Liver (tissue), 9 donors: ENCODE measurements around the gene CHIT1. TPM values are rescaled to one million over a fixed set of nuclear protein-coding genes. Genes with fewer than 3 reads are reported as not detected.

Experiments
- DNase-seq: peaks from one replicate; pipeline ENCODE4 v3.0.0-alpha.2; 2017; ENCODE audit warnings: low spot score
- H3K27ac ChIP-seq, 2 donors: one replicate each; pipeline ENCODE4 v1.7.0; 2013; ENCODE audit warnings: inconsistent platforms in 2 of 2, low read length in 2 of 2, control low read depth in 1 of 2, low read depth in 1 of 2, mild to moderate bottlenecking in 1 of 2
- H3K27me3 ChIP-seq, 4 donors: one replicate each; pipeline versions ENCODE4 v1.6.1 to v1.7.0; 2013; ENCODE audit warnings: low read length in 3 of 4, inconsistent platforms in 1 of 4, mild to moderate bottlenecking in 1 of 4, moderate library complexity in 1 of 4; ENCODE audit not compliant: control insufficient read depth in 4 of 4, insufficient read depth in 4 of 4
- H3K36me3 ChIP-seq, 4 donors: one replicate each; pipeline versions ENCODE4 v1.6.1 to v1.7.0; 2013; ENCODE audit warnings: low read length in 3 of 4, mild to moderate bottlenecking in 3 of 4, low read depth in 1 of 4, moderate library complexity in 1 of 4; ENCODE audit not compliant: control insufficient read depth in 4 of 4, insufficient read depth in 3 of 4
- H3K4me1 ChIP-seq, 4 donors: one replicate each; pipeline versions ENCODE4 v1.6.1 to v1.7.0; 2013; ENCODE audit warnings: low read length in 3 of 4, mild to moderate bottlenecking in 3 of 4, moderate library complexity in 1 of 4; ENCODE audit not compliant: control insufficient read depth in 4 of 4, insufficient read depth in 4 of 4
- H3K4me3 ChIP-seq, 3 donors: one replicate each; pipeline versions ENCODE4 v1.6.1 to v1.7.0; 2013; ENCODE audit warnings: low read length in 3 of 3, control low read depth in 1 of 3, low read depth in 1 of 3, mild to moderate bottlenecking in 1 of 3
- H3K9ac ChIP-seq, 2 donors: one replicate each; pipeline ENCODE4 v1.7.0; 2013; ENCODE audit warnings: low read length in 2 of 2, mild to moderate bottlenecking in 2 of 2, moderate library complexity in 2 of 2, control low read depth in 1 of 2, low read depth in 1 of 2
- H3K9me3 ChIP-seq, 4 donors: one replicate each; pipeline versions ENCODE4 v1.6.1 to v1.7.0; 2013; ENCODE audit warnings: low read length in 3 of 4; ENCODE audit not compliant: control insufficient read depth in 4 of 4
- ATF3 ChIP-seq: IDR thresholded peaks from 2 replicates; pipeline ENCODE4 v1.6.1; 2016; ENCODE audit warnings: antibody characterized with exemption
- FOXA1 ChIP-seq: IDR thresholded peaks from 2 replicates; pipeline ENCODE4 v1.6.1; 2016; ENCODE audit warnings: antibody characterized with exemption
- GABPA ChIP-seq, 2 donors: IDR thresholded peaks in 1 of 2; conservative IDR thresholded peaks in 1 of 2; 2 replicates each; pipeline ENCODE4 v1.6.1; 2016; ENCODE audit warnings: antibody characterized with exemption in 2 of 2, mild to moderate bottlenecking in 1 of 2, moderate library complexity in 1 of 2
- HNF4A ChIP-seq, 2 donors: conservative IDR thresholded peaks; 2 replicates each; pipeline ENCODE4 v1.6.1; 2016; ENCODE audit warnings: antibody characterized with exemption in 2 of 2, mild to moderate bottlenecking in 2 of 2
- HNF4G ChIP-seq: IDR thresholded peaks from 2 replicates; pipeline ENCODE4 v1.6.1; 2016; ENCODE audit warnings: antibody characterized with exemption
- JUND ChIP-seq, 2 donors: IDR thresholded peaks; 2 replicates each; pipeline ENCODE4 v1.6.1; 2016; ENCODE audit warnings: antibody characterized with exemption in 2 of 2
- MAX ChIP-seq: IDR thresholded peaks from 2 replicates; pipeline ENCODE4 v1.6.1; 2016; ENCODE audit warnings: antibody characterized with exemption
- NR2F2 ChIP-seq: IDR thresholded peaks from 2 replicates; pipeline ENCODE4 v1.6.1; 2016; ENCODE audit warnings: antibody characterized with exemption
- REST ChIP-seq: IDR thresholded peaks from 2 replicates; pipeline ENCODE4 v1.6.1; 2016; ENCODE audit warnings: antibody characterized with exemption, mild to moderate bottlenecking
- SP1 ChIP-seq: IDR thresholded peaks from 2 replicates; pipeline ENCODE4 v1.6.1; 2018; ENCODE audit warnings: antibody characterized with exemption, mild to moderate bottlenecking
- ZBTB33 ChIP-seq: IDR thresholded peaks from 2 replicates; pipeline ENCODE4 v1.6.1; 2016; ENCODE audit warnings: antibody characterized with exemption
- WGBS: extraction: QIAGEN DNeasy Blood & Tissue Kit; methylation state at CpG from one replicate; pipeline ENCODE4 v1.1.7; 2013; 5-methylcytosine and 5-hydroxymethylcytosine counted together
- polyA plus RNA-seq, 2 donors: library from polyadenylated mRNA; stranded (reverse) in 1 of 2; unstranded in 1 of 2; fragments of 200-250 nt in 1 of 2; fragments of >200 nt in 1 of 2; fragmentation: Nextera tagmentation in 1 of 2; extraction: Ambion mirVana in 1 of 2; gene quantifications; one replicate each; pipeline versions ENCODE4 v1.2.1 to v1.2.3, GENCODE V29; 2013 to 2015
- total RNA-seq, 2 donors: library from RNA; depleted of rRNA; stranded (reverse); fragments of >200 nt; gene quantifications; one replicate each; pipeline ENCODE4 v1.2.3, GENCODE V29; 2014
- donor health status: healthy.
- donor health status: healthy.
- donor health status: healthy.
- donor health status: healthy.
- donor health status: healthy.

CHIT1 gene
- total and polyA plus RNA-seq, 4 donors, result under 0.01 to 0.07 TPM; not detected in 2

- WGBS, result 91% methylated on average over 9 of the region's 9 CpGs
- TF ChIP-seq MAX, result no peak
- no peak for TF ChIP-seq SP1
- TF ChIP-seq JUND (IDR thresholded peaks at IDR 0.05), result no peak
- Histone ChIP-seq H3K27me3 (no peaks in the 10 kb centered on the region), H3K4me1 (no peaks in the 10 kb centered on the region), H3K9ac (no peak overlapping the region), H3K9me3 (no peaks in the 10 kb centered on the region), H3K27ac (no peak overlapping the region), H3K4me3 (no peak overlapping the region), H3K36me3 (no peaks in the 10 kb centered on the region)
- DNase-seq, result no peak
Observed at GRCh38 chr1:203168991-203169390, 60.5 kb downstream of the CHIT1 start.

GRCh38 chr1:203168256-203168786 lies 61.2 kb downstream of the CHIT1 start:
- no peak for DNase-seq
- H3K4me3 ChIP-seq, result no peak overlapping the region
- H3K27me3 ChIP-seq, result peaks cover 0 to 2% (median 0%) of the 10 kb centered on the region in 4 donors
- 95% methylated on average over 12 of the region's 12 CpGs for WGBS
- TF ChIP-seq HNF4A (conservative IDR thresholded peaks at IDR 0.05) (no peak), HNF4G (no peak), JUND (IDR thresholded peaks at IDR 0.05) (no peak), SP1 (no peak)
- H3K9me3 ChIP-seq, result no peaks in the 10 kb centered on the region
- H3K4me1 ChIP-seq, result no peaks in the 10 kb centered on the region
- no peak overlapping the region for H3K9ac ChIP-seq
- no peaks in the 10 kb centered on the region for H3K36me3 ChIP-seq
- H3K27ac ChIP-seq, result no peak overlapping the region

- 92% methylated on average over 5 of the region's 5 CpGs for WGBS
- H3K9me3 ChIP-seq, result no peaks in the 10 kb centered on the region
- no peak overlapping the region for H3K4me3 ChIP-seq
- TF ChIP-seq FOXA1 (no peak), ZBTB33 (no peak), ATF3 (no peak), SP1 (no peak), MAX (no peak), GABPA (IDR thresholded peaks at IDR 0.05 in 1 of 2, conservative IDR thresholded peaks at IDR 0.05 in 1 of 2) (no peak), JUND (IDR thresholded peaks at IDR 0.05) (no peak), NR2F2 (no peak), REST (no peak)
- no peaks in the 10 kb centered on the region for H3K4me1 ChIP-seq
- H3K27ac ChIP-seq, result no peak overlapping the region
- H3K27me3 ChIP-seq, result peaks cover 0 to 2% (median 0%) of the 10 kb centered on the region in 4 donors
- no peak overlapping the region for H3K9ac ChIP-seq
- no peaks in the 10 kb centered on the region for H3K36me3 ChIP-seq
- no peak for DNase-seq
Observed at GRCh38 chr1:203167913-203168200, 61.6 kb downstream of the CHIT1 start.
